HG03354 (cell line): ENCODE results near the gene SBK3.
A peak's percentile ranks its signal among the peaks of the same experiment; 100 is the strongest.
"Not testable (repeated sequence)": the region's sequence is repeated elsewhere in the genome, so short reads cannot be mapped to it uniquely, and the experiment has no call there.

Experiments used
- ATAC-seq: cut with Tn5 transposase; IDR thresholded peaks from one replicate; pipeline ENCODE4 v1.9.1; 2021; ENCODE audit warnings: mild to moderate bottlenecking; ENCODE audit not compliant: unreplicated experiment, poor library complexity, severe bottlenecking

Gene SBK3

DNA sequence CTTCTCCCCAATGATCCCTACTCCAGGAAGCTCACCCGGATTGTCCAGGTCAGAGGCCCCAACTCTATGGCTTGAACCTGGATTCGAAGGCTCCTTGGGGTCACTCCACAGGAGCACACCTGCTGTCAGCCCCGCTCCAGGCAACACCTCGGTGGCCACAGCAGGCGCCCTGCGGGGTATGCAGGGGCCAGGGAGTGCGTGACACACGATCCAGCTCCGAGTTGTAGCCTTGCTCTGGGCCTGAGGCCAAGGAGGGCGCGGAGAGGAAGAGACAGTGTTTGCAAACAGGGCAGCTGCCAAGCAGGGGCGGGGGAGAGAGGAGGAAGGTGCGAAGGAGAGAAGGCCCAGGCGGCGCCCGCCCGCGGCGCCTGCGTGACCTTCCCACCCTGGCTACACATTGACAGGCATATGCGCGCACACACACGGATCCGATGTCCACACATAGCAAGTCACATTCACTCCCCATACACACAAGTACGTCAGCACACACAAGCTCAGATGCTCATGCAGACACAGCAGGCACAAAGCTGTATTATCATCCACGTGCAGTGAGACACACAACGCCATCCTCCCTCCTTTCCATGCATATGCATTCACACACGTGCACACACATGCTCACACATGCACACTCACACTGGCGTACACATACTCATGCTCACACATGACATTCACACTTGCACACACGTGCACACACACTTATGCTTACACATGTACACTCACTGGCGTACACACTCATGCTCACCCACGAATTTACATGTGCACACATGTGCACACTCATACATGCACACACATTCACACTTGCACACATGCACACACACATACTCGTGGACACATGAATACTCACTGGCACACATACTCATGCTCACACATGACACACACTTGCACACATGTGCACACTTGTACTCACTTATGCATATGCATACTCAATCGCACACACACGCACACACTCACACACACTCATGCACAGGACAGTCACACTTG lies 18.8 kb downstream of the SBK3 start:
- no peak for ATAC-seq

DNA sequence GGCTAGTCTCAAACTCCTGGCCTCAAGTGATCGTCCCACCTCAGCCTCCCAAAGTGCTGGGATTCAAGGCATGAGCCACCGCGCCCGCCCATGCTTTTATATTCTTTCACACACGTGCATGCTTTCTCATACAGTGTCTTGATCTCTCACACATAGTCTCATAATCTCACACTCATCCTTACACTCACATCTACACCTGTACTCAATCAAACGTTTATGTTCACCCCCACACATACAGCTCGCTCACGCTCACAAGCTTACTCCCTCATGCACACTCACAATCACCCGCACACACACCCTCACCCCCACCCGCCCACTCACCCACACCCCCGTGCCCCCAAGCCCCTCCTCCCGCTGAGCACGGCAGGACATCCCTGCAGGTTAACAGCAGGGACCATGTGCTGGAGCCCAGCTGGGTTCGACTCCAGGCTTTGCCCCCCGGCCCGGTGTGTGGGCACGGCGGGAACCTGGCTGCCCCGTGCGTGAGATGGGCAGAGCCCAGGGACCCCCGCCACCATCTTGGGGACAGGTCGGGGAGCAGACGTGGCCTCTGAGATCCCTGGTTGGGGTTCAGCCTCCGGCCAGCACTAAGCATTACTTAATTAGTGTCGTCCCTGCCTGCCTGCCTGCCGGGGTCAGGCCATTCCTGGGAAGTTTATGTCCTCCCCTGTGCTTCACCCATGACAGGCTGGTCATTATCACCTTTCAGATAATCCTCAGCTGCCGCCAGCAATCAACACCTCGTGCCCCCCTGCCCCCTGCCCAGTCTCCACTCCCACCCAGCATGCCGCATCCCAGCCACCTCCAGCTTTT lies 19.8 kb downstream of the SBK3 start:
- ATAC-seq, result no peak

DNA sequence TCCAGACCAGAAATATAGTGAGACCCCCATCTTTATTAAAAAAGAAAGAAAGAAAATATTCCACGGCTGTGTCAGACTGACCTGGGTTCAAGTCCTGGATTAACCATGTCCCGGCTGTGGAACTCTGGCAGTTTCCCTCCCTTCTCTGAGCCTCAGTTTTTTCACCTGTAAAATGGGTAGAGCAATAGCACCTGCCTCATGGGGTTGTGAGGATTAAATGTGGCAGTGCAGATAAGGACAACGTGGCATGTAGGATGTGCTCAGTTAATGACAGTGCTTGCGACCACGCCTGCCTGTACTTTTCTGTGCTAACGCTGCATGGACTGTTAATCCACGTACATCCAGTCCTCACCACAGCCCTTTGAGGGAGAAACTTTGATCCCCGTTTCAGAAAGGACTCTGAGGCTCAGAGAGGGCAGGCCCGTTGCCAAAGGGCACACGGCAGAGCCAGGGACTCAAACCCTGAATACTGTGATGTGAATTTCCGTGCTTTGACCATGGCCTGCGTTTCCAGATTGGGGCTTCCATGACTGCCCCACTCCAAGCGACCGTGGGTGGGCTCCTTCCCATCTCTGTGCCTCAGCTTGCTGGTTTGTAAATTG lies 24.6 kb downstream of the SBK3 start:
- no peak for ATAC-seq

- no peak for ATAC-seq
Observed at GRCh38 chr19:55519451-55520311, 25.7 kb downstream of the SBK3 start.

DNA sequence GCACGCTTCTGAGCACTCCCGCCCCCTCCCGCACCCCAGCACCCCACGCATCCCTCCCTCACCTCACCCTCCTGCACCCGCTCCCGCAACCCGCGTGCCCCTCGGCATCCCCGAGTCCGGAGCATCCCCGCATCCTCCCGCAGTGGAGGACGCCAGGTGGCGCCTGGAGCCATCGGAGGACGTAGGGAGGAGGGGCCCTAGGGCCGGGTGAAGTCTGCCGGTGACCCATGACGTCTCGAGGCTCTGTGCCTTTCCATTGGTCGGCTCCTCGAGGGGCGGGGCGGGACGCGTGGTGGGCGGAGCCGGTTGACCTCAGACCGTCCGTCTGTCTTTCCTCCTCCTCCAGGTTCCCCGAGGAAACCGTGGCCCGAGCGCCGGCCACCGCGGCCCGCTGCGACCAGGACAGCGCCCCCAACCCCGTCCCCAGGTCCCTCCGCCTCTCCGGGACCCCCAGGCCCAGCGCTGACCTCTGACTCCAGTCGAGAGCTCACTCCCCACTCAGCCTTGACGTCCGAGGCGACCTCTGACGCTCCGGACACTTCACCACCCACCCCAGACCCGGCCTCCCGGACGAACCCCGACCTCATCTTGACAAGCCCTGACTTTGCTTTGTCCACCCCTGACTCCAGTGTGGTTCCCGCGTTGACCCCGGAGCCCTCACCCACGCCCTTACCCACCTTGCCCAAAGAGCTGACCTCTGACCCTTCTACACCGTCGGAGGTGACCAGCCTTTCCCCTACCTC lies 28.3 kb downstream of the SBK3 start:
- peak; percentile 99 for ATAC-seq

DNA sequence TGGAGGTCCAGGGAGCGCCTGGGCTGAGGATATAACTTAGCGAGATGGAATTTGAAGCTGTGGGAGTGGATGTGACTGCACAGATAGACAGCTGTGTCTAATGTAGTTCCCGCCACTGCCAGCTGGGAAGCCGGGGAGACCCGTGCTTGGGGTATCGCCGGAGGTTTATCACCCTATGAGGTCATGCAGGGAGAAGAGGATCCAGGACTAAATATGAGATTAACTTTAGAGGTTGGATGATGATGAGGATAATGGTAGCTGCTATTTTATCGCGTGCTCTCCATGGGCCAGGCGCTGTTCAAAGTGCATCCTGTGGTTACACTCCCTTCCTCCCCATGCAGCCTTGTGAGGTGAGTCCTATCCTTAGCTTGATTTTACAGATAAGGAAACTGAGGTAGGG lies 37.2 kb downstream of the SBK3 start:
- no peak for ATAC-seq

DNA sequence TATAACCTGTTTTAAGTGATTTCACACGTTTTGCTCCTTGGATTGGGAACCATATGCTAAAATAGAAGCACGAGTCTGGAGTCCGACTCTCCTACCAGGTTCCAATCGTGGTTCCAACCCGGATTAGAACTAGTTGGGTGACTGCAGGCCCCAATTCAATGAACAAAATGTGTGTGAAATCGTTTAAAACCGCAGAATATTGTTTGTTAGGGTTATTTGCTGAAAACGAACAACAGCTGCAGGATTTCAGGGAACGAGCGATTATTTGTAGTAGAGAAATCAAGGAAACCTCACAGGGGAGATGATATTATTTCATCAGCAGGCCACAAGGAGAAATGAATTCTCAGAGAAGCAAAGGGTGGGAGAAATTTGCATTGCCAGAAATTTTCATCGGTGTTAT lies 40.4 kb downstream of the SBK3 start:
- ATAC-seq, result no peak

DNA sequence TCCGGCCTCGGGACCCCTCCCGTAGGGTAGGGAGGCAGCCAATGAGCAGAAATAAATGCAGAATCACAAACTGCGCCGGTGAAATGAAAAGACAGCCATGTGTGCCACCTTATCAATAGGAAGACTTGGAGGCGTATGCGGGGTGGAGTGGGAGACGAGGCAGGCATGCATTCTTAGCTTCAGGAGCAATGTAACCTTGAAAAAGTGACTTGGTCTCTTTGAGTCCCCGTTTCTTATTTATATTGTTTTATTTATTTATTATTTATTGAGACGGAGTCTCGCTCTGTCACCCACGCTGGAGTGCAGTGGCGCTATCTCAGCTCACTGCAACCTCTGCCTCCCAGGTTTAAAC lies 41.1 kb downstream of the SBK3 start:
- no peak for ATAC-seq

GRCh38 chr19:55503502-55504251 lies 41.7 kb downstream of the SBK3 start:
- ATAC-seq, result peak; percentile 97

DNA sequence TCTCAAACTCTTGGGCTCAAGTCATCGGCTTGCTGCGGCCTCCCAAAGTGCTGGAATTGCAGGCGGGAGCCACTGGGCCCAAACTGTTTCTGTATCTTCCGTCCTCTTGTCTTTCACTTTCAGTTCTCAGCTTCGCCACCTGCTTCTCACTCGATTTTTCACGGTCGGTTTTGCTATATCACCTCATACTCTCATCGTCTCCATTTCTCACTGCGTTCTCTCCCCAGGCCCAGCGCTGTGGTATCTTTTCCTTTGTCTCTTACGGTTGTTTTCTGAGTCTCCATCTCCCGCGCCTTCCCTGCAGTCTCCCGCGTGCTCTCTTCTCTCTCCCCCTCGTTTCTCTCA lies 42.2 kb downstream of the SBK3 start:
- ATAC-seq, result no peak

- no peak for ATAC-seq
Observed at GRCh38 chr19:55502197-55502952, 43.0 kb downstream of the SBK3 start.

GRCh38 chr19:55500368-55500952 lies 44.9 kb downstream of the SBK3 start:
- ATAC-seq, result no peak

DNA sequence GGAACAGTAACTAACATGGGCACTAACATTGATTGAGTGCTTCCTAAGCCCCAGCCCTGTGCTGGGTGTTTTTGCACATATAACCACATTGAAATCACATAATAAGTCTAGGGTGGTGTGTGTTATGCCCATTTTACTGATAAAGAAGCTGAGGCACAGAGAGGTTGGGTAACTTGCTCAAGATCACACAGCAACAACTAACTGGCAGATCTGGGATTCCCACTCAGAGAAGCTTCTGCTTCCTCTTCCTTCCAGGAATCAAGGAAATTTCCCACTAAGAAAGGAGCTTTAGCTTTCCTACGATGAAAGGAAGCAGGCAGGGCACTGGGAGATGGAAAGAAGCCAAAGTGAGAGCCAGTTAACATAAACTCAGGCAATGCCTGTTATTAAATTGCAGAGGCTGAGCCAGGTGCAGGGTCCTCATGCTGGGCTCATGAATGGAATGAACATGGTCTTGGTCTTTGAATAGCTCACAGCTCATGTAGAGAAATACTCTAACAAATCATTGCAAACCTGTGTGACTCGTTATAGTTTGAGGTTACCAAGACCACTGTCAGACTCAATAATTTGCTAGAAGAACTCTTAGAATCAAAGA lies 47.0 kb downstream of the SBK3 start:
- ATAC-seq, result no peak

GRCh38 chr19:55497763-55498162 lies 47.6 kb downstream of the SBK3 start:
- ATAC-seq, result no peak

- ATAC-seq, result not testable (repeated sequence)
Observed at GRCh38 chr19:55496820-55497219, 48.5 kb downstream of the SBK3 start.

DNA sequence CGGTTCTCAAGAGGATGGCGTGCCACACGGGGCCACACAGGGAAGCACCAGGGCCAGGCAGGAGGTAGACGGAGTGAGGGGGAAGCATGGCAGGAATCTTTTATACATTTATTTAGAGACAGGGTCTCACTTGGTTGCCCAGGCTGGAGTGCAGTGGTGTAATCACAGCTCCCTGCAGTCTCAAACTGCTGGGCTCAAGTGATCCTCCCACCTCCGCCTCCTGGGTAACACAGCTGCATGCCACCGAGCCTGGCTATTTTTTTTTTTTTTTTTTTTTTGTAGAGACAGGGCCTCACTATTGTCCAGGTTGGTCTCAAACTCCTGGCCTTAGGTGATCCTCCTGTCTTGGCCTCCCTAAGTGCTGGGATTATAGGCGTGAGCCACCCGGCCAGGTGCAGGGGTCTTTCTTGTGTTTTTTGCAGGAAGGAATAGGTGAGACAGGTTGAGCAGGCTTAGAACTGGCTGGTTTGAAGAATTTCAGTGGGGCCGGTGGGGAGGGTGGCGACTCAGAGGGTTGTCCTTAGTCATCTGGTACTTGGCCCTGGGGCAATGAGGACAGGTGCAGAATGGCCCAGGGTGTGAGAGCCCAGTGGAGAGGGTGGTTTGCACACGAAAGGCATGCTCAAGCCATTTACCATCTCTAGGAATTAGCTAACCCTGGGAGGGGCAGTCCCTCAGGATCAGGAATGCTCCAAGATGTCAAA lies 49.5 kb downstream of the SBK3 start:
- no peak for ATAC-seq
